OCI-LY1 (cell line): Measurements from ENCODE around the gene IFT27.

Experiments used
- H2AFZ ChIP-seq: fragments of 200-600 bp; sonication (generic), shearing (Covaris generic); 2 replicates; pipeline ENCODE4 v1.6.0; 2014; ENCODE audit warnings: antibody characterized with exemption, mild to moderate bottlenecking, low read length
- H3F3A ChIP-seq: fragments of 200-600 bp; sonication (generic), shearing (Covaris generic); 2 replicates; pipeline ENCODE4 v1.6.0; 2014; ENCODE audit warnings: mild to moderate bottlenecking, antibody characterized with exemption, low read length, moderate library complexity; ENCODE audit not compliant: insufficient read depth
- H3K27ac ChIP-seq: fragments of 200-600 bp; sonication (generic); 2 replicates; pipeline ENCODE4 v1.5.1; 2014; ENCODE audit warnings: low read length, mixed run types, mild to moderate bottlenecking, low read depth; ENCODE audit not compliant: poor library complexity, severe bottlenecking
- H3K27me3 ChIP-seq: fragments of 200-600 bp; sonication (generic); 2 replicates; pipeline ENCODE4 v1.6.0; 2014; ENCODE audit warnings: antibody characterized with exemption, mild to moderate bottlenecking, low read length, moderate library complexity; ENCODE audit not compliant: insufficient read depth
- H3K36me3 ChIP-seq: fragments of 200-600 bp; sonication (generic); 2 replicates; pipeline ENCODE4 v1.6.1; 2014; ENCODE audit warnings: mild to moderate bottlenecking, antibody characterized with exemption, low read length, moderate library complexity, mixed read lengths; ENCODE audit not compliant: insufficient read depth
- H3K4me1 ChIP-seq: fragments of 200-600 bp; sonication (generic); 2 replicates; pipeline ENCODE4 v1.5.1; 2014; ENCODE audit warnings: mild to moderate bottlenecking, low read length, moderate library complexity; ENCODE audit not compliant: insufficient read depth, severe bottlenecking
- H3K4me2 ChIP-seq: fragments of 200-600 bp; sonication (generic), shearing (Covaris generic); 2 replicates; pipeline ENCODE4 v1.6.1; 2014; ENCODE audit warnings: low read length
- H3K4me3 ChIP-seq: fragments of 200-600 bp; sonication (generic); 2 replicates; pipeline ENCODE4 v1.5.1; 2014; ENCODE audit warnings: low read length, low read depth, mild to moderate bottlenecking, mixed read lengths; ENCODE audit not compliant: poor library complexity, severe bottlenecking
- H3K79me2 ChIP-seq: fragments of 200-600 bp; shearing (Covaris generic); 2 replicates; pipeline ENCODE4 v1.6.1; 2016; ENCODE audit warnings: mixed run types, low read length, mixed read lengths; ENCODE audit not compliant: insufficient read depth
- H3K9ac ChIP-seq: fragments of 200-600 bp; sonication (generic), shearing (Covaris generic); 2 replicates; pipeline ENCODE4 v1.6.1; 2014; ENCODE audit warnings: mild to moderate bottlenecking, low read length, mixed read lengths
- H3K9me2 ChIP-seq: fragments of 200-600 bp; sonication (generic), shearing (Covaris generic); 2 replicates; pipeline ENCODE4 v1.6.1; 2014; ENCODE audit warnings: low read depth, mild to moderate bottlenecking, low read length, mixed read lengths
- H3K9me3 ChIP-seq: fragments of 200-600 bp; shearing (Covaris generic); 2 replicates; pipeline ENCODE4 v1.6.1; 2014; ENCODE audit warnings: low read length, mixed read lengths
- H4K20me1 ChIP-seq: fragments of 200-600 bp; sonication (generic), shearing (Covaris generic); 2 replicates; pipeline ENCODE4 v1.6.0; 2016; ENCODE audit warnings: mild to moderate bottlenecking, low read length; ENCODE audit not compliant: insufficient read depth
- EZH2 ChIP-seq: fragments of 200-600 bp; sonication (generic), shearing (Covaris generic); IDR thresholded peaks from 2 replicates; pipeline ENCODE4 v1.8.0; 2017; ENCODE audit warnings: borderline replicate concordance, mixed run types, mild to moderate bottlenecking, antibody characterized with exemption, low read length, moderate library complexity, mixed read lengths
- TF ChIP-seq, protein P1 (sequence below): fragments of 200-600 bp; sonication (generic), shearing (Covaris generic); IDR thresholded peaks from 2 replicates; pipeline ENCODE4 v1.5.1; 2017; ENCODE audit warnings: mild to moderate bottlenecking, antibody characterized with exemption, low read length, moderate library complexity, mixed read lengths

Gene IFT27

DNA sequence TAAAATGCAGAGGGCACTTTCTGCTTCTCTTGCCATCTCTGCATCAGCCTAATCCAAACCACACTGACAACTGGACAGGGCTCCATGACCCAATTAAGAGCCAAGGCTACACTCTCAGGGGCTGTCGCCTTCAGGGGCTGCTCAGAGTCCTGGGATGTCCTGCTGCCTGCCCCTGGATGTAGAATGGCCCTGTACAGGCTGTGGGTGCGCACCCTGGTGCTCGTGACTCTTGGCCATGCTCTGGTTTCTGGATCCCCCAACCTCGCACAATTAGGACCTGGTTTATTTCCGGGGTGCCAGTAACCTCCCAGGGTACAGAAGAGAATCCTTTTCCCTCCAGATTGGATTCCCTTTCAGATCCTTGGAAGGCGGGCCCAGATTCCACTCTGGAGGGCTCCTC is 11.3 kb downstream of the IFT27 start:
- Histone ChIP-seq H3K27me3 (no peaks in the 10 kb centered on the region), H3K4me2 (no peak overlapping the region), H3K9ac (no peak overlapping the region), H3F3A (no peaks in the 10 kb centered on the region), H3K9me3 (no peaks in the 10 kb centered on the region), H3K79me2 (no peaks in the 10 kb centered on the region), H3K27ac (no peak overlapping the region), H3K4me1 (no peaks in the 10 kb centered on the region), H3K36me3 (peaks cover 10% of the 10 kb centered on the region; the same call in 1 of the 2 replicates), H2AFZ (no peak overlapping the region), H4K20me1 (no peaks in the 10 kb centered on the region), H3K4me3 (no peak overlapping the region), H3K9me2 (no peaks in the 10 kb centered on the region)
- TF ChIP-seq, protein P1, sequence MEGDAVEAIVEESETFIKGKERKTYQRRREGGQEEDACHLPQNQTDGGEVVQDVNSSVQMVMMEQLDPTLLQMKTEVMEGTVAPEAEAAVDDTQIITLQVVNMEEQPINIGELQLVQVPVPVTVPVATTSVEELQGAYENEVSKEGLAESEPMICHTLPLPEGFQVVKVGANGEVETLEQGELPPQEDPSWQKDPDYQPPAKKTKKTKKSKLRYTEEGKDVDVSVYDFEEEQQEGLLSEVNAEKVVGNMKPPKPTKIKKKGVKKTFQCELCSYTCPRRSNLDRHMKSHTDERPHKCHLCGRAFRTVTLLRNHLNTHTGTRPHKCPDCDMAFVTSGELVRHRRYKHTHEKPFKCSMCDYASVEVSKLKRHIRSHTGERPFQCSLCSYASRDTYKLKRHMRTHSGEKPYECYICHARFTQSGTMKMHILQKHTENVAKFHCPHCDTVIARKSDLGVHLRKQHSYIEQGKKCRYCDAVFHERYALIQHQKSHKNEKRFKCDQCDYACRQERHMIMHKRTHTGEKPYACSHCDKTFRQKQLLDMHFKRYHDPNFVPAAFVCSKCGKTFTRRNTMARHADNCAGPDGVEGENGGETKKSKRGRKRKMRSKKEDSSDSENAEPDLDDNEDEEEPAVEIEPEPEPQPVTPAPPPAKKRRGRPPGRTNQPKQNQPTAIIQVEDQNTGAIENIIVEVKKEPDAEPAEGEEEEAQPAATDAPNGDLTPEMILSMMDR = no peak
- no peak for TF ChIP-seq EZH2

DNA sequence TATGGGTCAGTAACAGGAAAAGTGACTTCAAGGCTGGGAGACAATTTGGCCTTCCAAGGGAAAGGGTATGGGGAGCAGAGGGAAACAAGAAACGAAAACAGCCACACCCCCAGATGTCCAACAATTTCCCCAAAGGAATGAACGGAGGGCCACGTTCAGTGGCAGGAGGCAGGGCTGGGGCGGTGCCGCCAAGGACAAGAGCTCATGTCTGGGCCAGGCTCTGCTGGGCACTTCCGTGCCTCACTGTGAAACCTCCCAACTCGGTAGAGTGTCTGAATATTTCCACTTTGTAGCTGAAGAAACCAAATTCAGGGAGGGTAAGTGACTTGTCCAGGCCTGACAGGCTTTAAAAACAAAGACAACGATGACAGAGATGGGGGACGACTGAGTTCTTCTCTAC is 11.9 kb downstream of the IFT27 start:
- H3K79me2 ChIP-seq = no peaks in the 10 kb centered on the region
- no peak overlapping the region for H3K9ac ChIP-seq
- no peak overlapping the region for H3K4me2 ChIP-seq
- no peaks in the 10 kb centered on the region for H3K27me3 ChIP-seq
- H3K9me2 ChIP-seq = no peaks in the 10 kb centered on the region
- H3K4me1 ChIP-seq = no peaks in the 10 kb centered on the region
- H3K9me3 ChIP-seq = no peaks in the 10 kb centered on the region
- peaks cover 10% of the 10 kb centered on the region; the same call in 1 of the 2 replicates for H3K36me3 ChIP-seq
- no peaks in the 10 kb centered on the region for H3F3A ChIP-seq
- H2AFZ ChIP-seq = no peak overlapping the region
- no peak overlapping the region for H3K4me3 ChIP-seq
- TF ChIP-seq, protein P1 = no peak
- no peak for TF ChIP-seq EZH2
- H4K20me1 ChIP-seq = no peaks in the 10 kb centered on the region
- H3K27ac ChIP-seq = no peak overlapping the region

DNA sequence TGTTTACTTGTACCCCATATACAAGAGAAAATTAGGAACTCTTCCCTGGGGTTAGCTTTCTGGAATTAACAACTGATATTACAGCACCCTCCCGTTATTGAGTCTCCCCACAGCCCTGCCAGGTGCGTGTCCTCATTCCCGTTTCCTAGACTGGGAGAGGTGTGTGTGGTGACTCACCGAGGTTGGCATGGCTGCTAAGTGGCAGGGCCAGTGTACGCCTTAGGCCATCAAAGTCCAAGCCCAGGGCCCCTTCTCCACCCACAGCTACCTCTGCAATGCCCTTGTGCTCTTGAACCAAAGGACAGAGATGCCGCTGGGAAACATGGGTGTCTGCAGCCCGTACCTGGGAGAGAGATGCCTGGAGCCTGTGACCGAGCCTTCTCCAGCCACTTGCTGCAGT is 12.3 kb downstream of the IFT27 start:
- no peak overlapping the region for H3K4me3 ChIP-seq
- H3K36me3 ChIP-seq = peaks cover 10% of the 10 kb centered on the region; the same call in 1 of the 2 replicates
- H3K27ac ChIP-seq = no peak overlapping the region
- H3F3A ChIP-seq = no peaks in the 10 kb centered on the region
- no peaks in the 10 kb centered on the region for H4K20me1 ChIP-seq
- H3K27me3 ChIP-seq = no peaks in the 10 kb centered on the region
- TF ChIP-seq, protein P1 = no peak
- no peak for TF ChIP-seq EZH2
- no peak overlapping the region for H3K9ac ChIP-seq
- no peaks in the 10 kb centered on the region for H3K4me1 ChIP-seq
- no peaks in the 10 kb centered on the region for H3K9me3 ChIP-seq
- H2AFZ ChIP-seq = no peak overlapping the region
- H3K79me2 ChIP-seq = no peaks in the 10 kb centered on the region
- H3K9me2 ChIP-seq = no peaks in the 10 kb centered on the region
- no peak overlapping the region for H3K4me2 ChIP-seq
